HCT116 (cell line): Measurements from ENCODE around the gene TBC1D25. TPM values are rescaled to one million over a fixed set of nuclear protein-coding genes. Genes with fewer than 3 reads are reported as not detected.

Experiments used
- ATAC-seq: fragments of 200-7000 bp; cut with Tn5 transposase; 2 replicates; pipeline ENCODE4 v1.9.1; 2020; ENCODE audit warnings: mild to moderate bottlenecking, moderate library complexity
- BruUV-seq: library from RNA; stranded (reverse); fragments of 400-500 nt; replicated peaks from 2 replicates; lab custom pipeline; 2021; lab: Mats Ljungman, UMichigan
- CTCF ChIA-PET: fragments of 300-600 bp; sonication (Branson Sonifier 250); formaldehyde crosslinking; loops from one replicate; lab custom pipeline; 2021; ENCODE audit warnings: antibody characterized with exemption; lab: Charles Lee
- POLR2A ChIA-PET: fragments of 300-600, 350-600 bp; sonication (Branson Sonifier 250); formaldehyde crosslinking; loops from one replicate; lab custom pipeline; 2021; ENCODE audit warnings: antibody characterized with exemption; lab: Charles Lee
- RAD21 ChIA-PET, 2 experiments: fragments of 300-600 bp; sonication (Branson Sonifier 250); formaldehyde crosslinking; loops; one replicate each; lab custom pipeline; 2023; ENCODE audit warnings: low total read pairs in 2 of 2; ENCODE audit not compliant: uncharacterized antibody in 2 of 2, unreplicated experiment in 2 of 2, low non-redundant PET in 1 of 2; lab: Charles Lee
- DNase-seq: peaks from one replicate; pipeline ENCODE4 v3.0.0-alpha.2; 2010; ENCODE audit warnings: low read depth, low spot score
- H2AFZ ChIP-seq: fragments of 200-600 bp; shearing (Covaris generic), sonication (generic); 2 replicates; pipeline ENCODE4 v1.6.1; 2017; ENCODE audit warnings: low read depth, mixed run types, mixed read lengths, antibody characterized with exemption, low read length; ENCODE audit not compliant: poor library complexity, severe bottlenecking
- H3K27ac ChIP-seq: 2 replicates; pipeline ENCODE4 v1.5.1; 2012; ENCODE audit warnings: low read depth, low read length
- H3K27me3 ChIP-seq: fragments of 200-600 bp; sonication (generic); 2 replicates; pipeline ENCODE4 v1.6.1; 2016; ENCODE audit warnings: mixed run types, low read length, mixed read lengths; ENCODE audit not compliant: insufficient read depth
- H3K36me3 ChIP-seq, 2 experiments: fragments of 200-500 bp in 1 of 2; fragments of 200-600 bp in 1 of 2; sonication (Bioruptor generic) in 1 of 2; sonication (generic) in 1 of 2; 2 replicates each; pipeline versions ENCODE4 v1.5.1 to v1.6.1; 2014 to 2016; ENCODE audit warnings: low read length in 2 of 2, inconsistent platforms in 1 of 2, mixed read lengths in 1 of 2, mixed run types in 1 of 2; ENCODE audit not compliant: insufficient read depth in 2 of 2, control insufficient read depth in 1 of 2
- H3K4me1 ChIP-seq, 2 experiments: fragments of 200-600 bp in 1 of 2; sonication (generic) in 1 of 2; 2 replicates each; pipeline versions ENCODE4 v1.5.1 to v1.6.1; 2012 to 2017; ENCODE audit warnings: low read length in 2 of 2, inconsistent platforms in 1 of 2, mild to moderate bottlenecking in 1 of 2, mixed read lengths in 1 of 2, mixed run types in 1 of 2, moderate library complexity in 1 of 2; ENCODE audit not compliant: insufficient read depth in 2 of 2, control insufficient read depth in 1 of 2
- H3K4me2 ChIP-seq: fragments of 200-600 bp; sonication (generic); 2 replicates; pipeline ENCODE4 v1.6.1; 2017; ENCODE audit warnings: mixed run types, low read length, mixed read lengths
- H3K4me3 ChIP-seq, 2 experiments: fragments of 200-600 bp in 1 of 2; sonication (generic) in 1 of 2; replicated peaks in 1 of 2; 2 replicates each; pipeline ENCODE4 v1.5.1; 2011 to 2016; ENCODE audit warnings: low read length in 2 of 2, control low read depth in 1 of 2, low read depth in 1 of 2, mild to moderate bottlenecking in 1 of 2, mixed read lengths in 1 of 2, mixed run types in 1 of 2
- H3K79me2 ChIP-seq: fragments of 200-600 bp; sonication (generic); 2 replicates; pipeline ENCODE4 v1.6.1; 2017; ENCODE audit warnings: mild to moderate bottlenecking, mixed run types, low read length, moderate library complexity, mixed read lengths; ENCODE audit not compliant: insufficient read depth
- H3K9ac ChIP-seq: fragments of 200-600 bp; sonication (generic); 2 replicates; pipeline ENCODE4 v1.6.1; 2016; ENCODE audit warnings: low read length, mixed read lengths
- H3K9me2 ChIP-seq: fragments of 200-600 bp; sonication (generic), shearing (Covaris generic); 2 replicates; pipeline ENCODE4 v1.6.1; 2017; ENCODE audit warnings: mixed run types, mild to moderate bottlenecking, moderate library complexity; ENCODE audit not compliant: insufficient read depth
- H3K9me3 ChIP-seq, 2 experiments: fragments of 200-500 bp in 1 of 2; fragments of 200-600 bp in 1 of 2; sonication (Bioruptor generic) in 1 of 2; sonication (generic) in 1 of 2; 2 replicates each; pipeline ENCODE4 v1.6.1; 2014 to 2017; ENCODE audit warnings: low read length in 2 of 2, mixed read lengths in 2 of 2, inconsistent platforms in 1 of 2, low read depth in 1 of 2, mild to moderate bottlenecking in 1 of 2, mixed run types in 1 of 2, moderate library complexity in 1 of 2; ENCODE audit not compliant: control insufficient read depth in 1 of 2, insufficient read depth in 1 of 2
- H4K20me1 ChIP-seq: fragments of 200-600 bp; sonication (generic), shearing (Covaris generic); 2 replicates; pipeline ENCODE4 v1.6.1; 2017; ENCODE audit warnings: mixed run types, mild to moderate bottlenecking, moderate library complexity; ENCODE audit not compliant: insufficient read depth
- CBX3 ChIP-seq: IDR thresholded peaks from 2 replicates; pipeline ENCODE4 v1.6.1; 2012; ENCODE audit warnings: low read depth
- EZH2phosphoT487 ChIP-seq: fragments of 200-600 bp; IDR thresholded peaks from 2 replicates; pipeline ENCODE4 v1.6.1; 2018; ENCODE audit warnings: antibody characterized with exemption, borderline replicate concordance
- SIN3A ChIP-seq: IDR thresholded peaks from 2 replicates; pipeline ENCODE4 v1.6.1; 2012; ENCODE audit warnings: low read depth
- TCF7L2 ChIP-seq: IDR thresholded peaks from 2 replicates; pipeline ENCODE4 v1.7.0; 2011; ENCODE audit warnings: borderline replicate concordance, inconsistent platforms; ENCODE audit not compliant: insufficient read depth, insufficient read length; ENCODE audit errors: extremely low read depth
- ZFX ChIP-seq: fragments of 450-650 bp; IDR thresholded peaks from 2 replicates; pipeline ENCODE4 v1.6.1; 2017
- ZNF274 ChIP-seq: fragments of 200-500 bp; sonication (Bioruptor generic); IDR thresholded peaks from 2 replicates; pipeline ENCODE4 v1.6.1; 2014; ENCODE audit warnings: mild to moderate bottlenecking, low read depth, low read length, inconsistent platforms
- intact Hi-C: fragments of 100-400 bp; cut with micrococcal nuclease; formaldehyde crosslinking; loops from 2 replicates; pipeline ENCODE4 v1.10.0; 2022
- total RNA-seq: library from RNA; stranded (reverse); gene quantifications from one replicate; pipeline ENCODE4 v1.2.1, GENCODE V29; 2021; ENCODE audit not compliant: unreplicated experiment
- TF ChIP-seq, protein P1 (sequence below), 3 experiments: fragments of 200-600 bp in 1 of 3; sonication (generic) in 1 of 3; IDR thresholded peaks in 2 of 3; conservative IDR thresholded peaks in 1 of 3; 2 replicates each; pipeline ENCODE4 v1.5.1; 2012 to 2017; ENCODE audit warnings: low read depth in 2 of 3, low read length in 2 of 3, antibody characterized with exemption in 1 of 3, borderline replicate concordance in 1 of 3, control low read depth in 1 of 3, mild to moderate bottlenecking in 1 of 3, mixed read lengths in 1 of 3, mixed run types in 1 of 3, moderate library complexity in 1 of 3; ENCODE audit not compliant: insufficient read depth in 1 of 3

Gene TBC1D25
- total RNA-seq, 1 experiment from 2014 or later = 10.5 TPM

DNA sequence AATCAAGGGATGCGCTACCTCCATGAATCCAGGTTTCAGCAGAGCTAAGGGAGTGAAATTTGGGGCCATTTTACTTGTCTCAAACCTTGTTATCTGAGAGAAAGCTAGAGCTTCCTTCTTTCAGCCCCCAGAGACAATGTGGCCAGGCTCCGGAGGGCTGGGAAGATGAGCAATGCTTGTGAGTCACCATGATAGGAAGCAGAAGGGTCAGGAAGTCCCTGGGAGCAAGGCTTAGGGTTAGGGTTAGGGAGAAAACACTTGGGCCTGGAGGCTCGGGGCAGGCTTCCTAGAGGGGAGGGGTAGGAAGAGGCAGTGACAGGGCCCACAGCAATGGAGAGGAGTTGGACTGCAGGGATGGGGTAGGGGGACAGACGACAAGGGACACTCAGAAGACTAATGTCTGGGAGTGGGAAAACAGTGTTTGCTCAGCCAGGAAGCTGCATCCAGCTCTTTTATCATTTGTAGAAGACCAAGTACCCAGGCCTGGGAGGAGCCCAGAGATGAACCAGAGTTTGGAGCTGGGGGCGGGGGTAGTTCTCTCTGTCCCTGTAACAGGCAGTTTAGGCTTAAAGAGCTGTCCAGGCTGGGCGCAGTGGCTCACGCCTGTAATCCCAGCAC is 47.1 kb upstream of the TBC1D25 start:
- intact Hi-C loops = loop anchor here (5.0 to 10.0 kb wide), 4 partner anchors 410 to 928 kb away; partner anchors contain the start of gene ARAF
- DNase-seq (no peak), ATAC-seq (no peak)
- no peak for TF ChIP-seq ZFX
- TF ChIP-seq, protein P1, sequence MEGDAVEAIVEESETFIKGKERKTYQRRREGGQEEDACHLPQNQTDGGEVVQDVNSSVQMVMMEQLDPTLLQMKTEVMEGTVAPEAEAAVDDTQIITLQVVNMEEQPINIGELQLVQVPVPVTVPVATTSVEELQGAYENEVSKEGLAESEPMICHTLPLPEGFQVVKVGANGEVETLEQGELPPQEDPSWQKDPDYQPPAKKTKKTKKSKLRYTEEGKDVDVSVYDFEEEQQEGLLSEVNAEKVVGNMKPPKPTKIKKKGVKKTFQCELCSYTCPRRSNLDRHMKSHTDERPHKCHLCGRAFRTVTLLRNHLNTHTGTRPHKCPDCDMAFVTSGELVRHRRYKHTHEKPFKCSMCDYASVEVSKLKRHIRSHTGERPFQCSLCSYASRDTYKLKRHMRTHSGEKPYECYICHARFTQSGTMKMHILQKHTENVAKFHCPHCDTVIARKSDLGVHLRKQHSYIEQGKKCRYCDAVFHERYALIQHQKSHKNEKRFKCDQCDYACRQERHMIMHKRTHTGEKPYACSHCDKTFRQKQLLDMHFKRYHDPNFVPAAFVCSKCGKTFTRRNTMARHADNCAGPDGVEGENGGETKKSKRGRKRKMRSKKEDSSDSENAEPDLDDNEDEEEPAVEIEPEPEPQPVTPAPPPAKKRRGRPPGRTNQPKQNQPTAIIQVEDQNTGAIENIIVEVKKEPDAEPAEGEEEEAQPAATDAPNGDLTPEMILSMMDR (IDR thresholded peaks at IDR 0.05 in 2 of 3, conservative IDR thresholded peaks at IDR 0.05 in 1 of 3; ENCODE audit: borderline replicate concordance in 1 of 3, insufficient read depth in 1 of 3, low read depth in 2 of 3, low read length in 2 of 3) = no peak
- TF ChIP-seq ZNF274 = no peak
- no peak for TF ChIP-seq TCF7L2
- no peak for TF ChIP-seq SIN3A
- no TSS peak for BruUV-seq
- CTCF ChIA-PET = no interaction called here
- peak overlapping the region; percentile 47 for H3K4me2 ChIP-seq
- no peaks in the 10 kb centered on the region for H3K9me3 ChIP-seq
- no peaks in the 10 kb centered on the region for H4K20me1 ChIP-seq
- H3K4me3 ChIP-seq = no peak overlapping the region
- peaks cover 6 to 59% of the 10 kb centered on the region in 2 experiments; a peak in 3 of 4 replicates for H3K4me1 ChIP-seq
- no peak overlapping the region for H3K9ac ChIP-seq
- no peaks in the 10 kb centered on the region for H3K36me3 ChIP-seq
- RAD21 ChIA-PET = no interaction called here
- no peaks in the 10 kb centered on the region for H3K79me2 ChIP-seq
- POLR2A ChIA-PET = no interaction called here
- no peaks in the 10 kb centered on the region for H3K27me3 ChIP-seq
- H3K9me2 ChIP-seq = no peaks in the 10 kb centered on the region
- no peak overlapping the region for H2AFZ ChIP-seq
- no peak overlapping the region for H3K27ac ChIP-seq

DNA sequence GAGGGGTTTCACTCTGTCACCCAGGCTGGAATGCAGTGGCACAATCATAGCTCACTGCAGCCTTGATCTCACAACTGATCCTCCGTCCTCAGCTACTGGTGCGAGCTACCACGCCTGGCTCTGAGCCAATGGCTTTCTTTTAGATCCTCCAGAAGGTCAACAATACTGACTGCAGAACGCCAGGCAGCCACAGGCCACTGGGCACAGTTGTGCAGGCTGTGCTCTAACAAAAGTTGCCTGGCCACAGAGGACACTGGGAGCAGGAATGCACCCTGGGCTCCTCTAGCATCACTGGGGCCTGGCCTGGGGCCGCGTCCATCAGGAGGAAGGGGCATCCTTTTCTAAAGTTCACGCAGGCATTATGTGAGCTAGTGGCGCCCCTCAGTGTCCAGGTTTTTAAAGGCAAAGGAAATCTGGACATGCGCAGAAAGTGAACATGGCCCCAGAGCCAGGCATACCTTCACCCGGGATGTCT is 45.6 kb upstream of the TBC1D25 start:
- no peaks in the 10 kb centered on the region for H3K9me3 ChIP-seq
- ATAC-seq (peak; percentile 48), DNase-seq (peak; percentile 38)
- no TSS peak for BruUV-seq
- H3K36me3 ChIP-seq = no peaks in the 10 kb centered on the region
- H3K79me2 ChIP-seq = no peaks in the 10 kb centered on the region
- peaks cover 10 to 60% of the 10 kb centered on the region in 2 experiments for H3K4me1 ChIP-seq
- ChIA-PET CTCF (interaction anchor here (1.0 to 1.8 kb wide), 2 partner anchors 19 to 411 kb away, joined by 4 to 8 read pairs; no protein-coding TSS in a partner anchor), RAD21 (interaction anchor here (0.7 to 1.8 kb wide), 4 partner anchors 19 to 411 kb away, joined by 3 to 9 read pairs (median 6); no protein-coding TSS in a partner anchor), POLR2A (no interaction called here)
- no peaks in the 10 kb centered on the region for H3K9me2 ChIP-seq
- no peaks in the 10 kb centered on the region for H4K20me1 ChIP-seq
- H3K27me3 ChIP-seq = no peaks in the 10 kb centered on the region
- no peak overlapping the region for H3K4me3 ChIP-seq
- TF ChIP-seq, protein P1 (IDR thresholded peaks at IDR 0.05 in 2 of 3, conservative IDR thresholded peaks at IDR 0.05 in 1 of 3; ENCODE audit: borderline replicate concordance in 1 of 3, insufficient read depth in 1 of 3, low read depth in 2 of 3, low read length in 2 of 3) = peak in 1 of 3 experiments; percentile 49; a peak in 2 of 6 replicates
- TF ChIP-seq EZH2phosphoT487 (no peak), CBX3 (no peak)
- intact Hi-C loops = loop anchor here (5.0 to 10.0 kb wide), 4 partner anchors 412 to 929 kb away; partner anchors contain the start of gene ARAF
- no peak overlapping the region for H3K9ac ChIP-seq
- H2AFZ ChIP-seq = no peak overlapping the region
- no peak overlapping the region; the same call in 1 of the 2 replicates for H3K4me2 ChIP-seq
- no peak overlapping the region for H3K27ac ChIP-seq
